Measurements from ENCODE around the gene EIF4G1. TPM values are rescaled to one million over a fixed set of nuclear protein-coding genes. Genes with fewer than 3 reads are reported as not detected.

EIF4G1 gene
- total and polyA plus RNA-seq, 2 of the 4 experiments (the other 2 are of a cell fraction), result 225 to 274 TPM

GRCh38 chr3:184377374-184377773, 63.0 kb downstream of the EIF4G1 start:
- H3K14ac ChIP-seq (replicated peaks; ENCODE audit: low read depth, low read length), result no peak overlapping the region
- H3K9me3 ChIP-seq (ENCODE audit: control insufficient read depth, insufficient read depth, low read length), result no peaks in the 10 kb centered on the region
- H2BK20ac ChIP-seq (ENCODE audit: low read depth, low read length), result no peak overlapping the region
- H2BK120ac ChIP-seq (ENCODE audit: low read depth, low read length), result no peak overlapping the region
- in situ Hi-C loops (cut with MboI; ENCODE audit: low sequenced_read_pairs) (loop anchor here (10.0 kb wide), 2 partner anchors 397 to 427 kb away; no protein-coding TSS in a partner anchor), dilution Hi-C loops (cut with HindIII; ENCODE audit: low sequenced_read_pairs, unreplicated experiment) (no loop called here), intact Hi-C loops (cut with micrococcal nuclease) (no loop called here)
- no peak overlapping the region for H2AFZ ChIP-seq (replicated peaks; ENCODE audit: low read length, poor library complexity)
- ATAC-seq (ENCODE audit: low read depth) (no peak), DNase-seq (no peak)
- no peaks in the 10 kb centered on the region for H3K79me1 ChIP-seq (ENCODE audit: low read depth in 1 of 2, low read length in 2 of 2)
- H3K9me1 ChIP-seq (ENCODE audit: insufficient read depth, low read length), result no peaks in the 10 kb centered on the region
- no peak overlapping the region for H3K4ac ChIP-seq (ENCODE audit: low read depth, low read length)
- no peak overlapping the region for H2BK15ac ChIP-seq (ENCODE audit: low read depth, low read length)
- H2AK9ac ChIP-seq (replicated peaks; ENCODE audit: low read depth, low read length, poor library complexity), result no peak overlapping the region
- no peak overlapping the region for H3K18ac ChIP-seq (ENCODE audit: low read depth, low read length)
- H3K4me2 ChIP-seq (ENCODE audit: low read depth, low read length), result no peak overlapping the region
- no peak overlapping the region for H2AK5ac ChIP-seq (ENCODE audit: low read depth, low read length)
- H4K8ac ChIP-seq (ENCODE audit: low read depth in 2 of 2, low read length in 2 of 2), result no peak overlapping the region
- no peaks in the 10 kb centered on the region for H4K20me1 ChIP-seq (ENCODE audit: insufficient read depth, low read length)
- H3K4me3 ChIP-seq (ENCODE audit: insufficient read depth, low read depth, low read length), result no peak overlapping the region
- no peaks in the 10 kb centered on the region for H3K36me3 ChIP-seq (ENCODE audit: control insufficient read depth, insufficient read depth, low read length)
- no peak overlapping the region for H3K23ac ChIP-seq (ENCODE audit: low read depth, low read length)
- no peak overlapping the region for H4K91ac ChIP-seq (ENCODE audit: insufficient read depth, low read depth, low read length)
- TF ChIP-seq, protein P1, sequence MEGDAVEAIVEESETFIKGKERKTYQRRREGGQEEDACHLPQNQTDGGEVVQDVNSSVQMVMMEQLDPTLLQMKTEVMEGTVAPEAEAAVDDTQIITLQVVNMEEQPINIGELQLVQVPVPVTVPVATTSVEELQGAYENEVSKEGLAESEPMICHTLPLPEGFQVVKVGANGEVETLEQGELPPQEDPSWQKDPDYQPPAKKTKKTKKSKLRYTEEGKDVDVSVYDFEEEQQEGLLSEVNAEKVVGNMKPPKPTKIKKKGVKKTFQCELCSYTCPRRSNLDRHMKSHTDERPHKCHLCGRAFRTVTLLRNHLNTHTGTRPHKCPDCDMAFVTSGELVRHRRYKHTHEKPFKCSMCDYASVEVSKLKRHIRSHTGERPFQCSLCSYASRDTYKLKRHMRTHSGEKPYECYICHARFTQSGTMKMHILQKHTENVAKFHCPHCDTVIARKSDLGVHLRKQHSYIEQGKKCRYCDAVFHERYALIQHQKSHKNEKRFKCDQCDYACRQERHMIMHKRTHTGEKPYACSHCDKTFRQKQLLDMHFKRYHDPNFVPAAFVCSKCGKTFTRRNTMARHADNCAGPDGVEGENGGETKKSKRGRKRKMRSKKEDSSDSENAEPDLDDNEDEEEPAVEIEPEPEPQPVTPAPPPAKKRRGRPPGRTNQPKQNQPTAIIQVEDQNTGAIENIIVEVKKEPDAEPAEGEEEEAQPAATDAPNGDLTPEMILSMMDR (conservative IDR thresholded peaks at IDR 0.05; ENCODE audit: low read depth, low read length), result no peak
- no peak for TF ChIP-seq RCOR1 (IDR thresholded peaks at IDR 0.05; ENCODE audit: insufficient replicate concordance, low read length)
- no peak for TF ChIP-seq BHLHE40 (IDR thresholded peaks at IDR 0.05; ENCODE audit: low read depth, low read length)
- TF ChIP-seq, protein P2, sequence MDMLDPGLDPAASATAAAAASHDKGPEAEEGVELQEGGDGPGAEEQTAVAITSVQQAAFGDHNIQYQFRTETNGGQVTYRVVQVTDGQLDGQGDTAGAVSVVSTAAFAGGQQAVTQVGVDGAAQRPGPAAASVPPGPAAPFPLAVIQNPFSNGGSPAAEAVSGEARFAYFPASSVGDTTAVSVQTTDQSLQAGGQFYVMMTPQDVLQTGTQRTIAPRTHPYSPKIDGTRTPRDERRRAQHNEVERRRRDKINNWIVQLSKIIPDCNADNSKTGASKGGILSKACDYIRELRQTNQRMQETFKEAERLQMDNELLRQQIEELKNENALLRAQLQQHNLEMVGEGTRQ (IDR thresholded peaks at IDR 0.05; ENCODE audit: low read depth, low read length), result no peak
- TF ChIP-seq MXI1 (IDR thresholded peaks at IDR 0.05; ENCODE audit: borderline replicate concordance, low read depth, low read length), result no peak
- no peak for TF ChIP-seq NFE2L2 (IDR thresholded peaks at IDR 0.05; ENCODE audit: low read depth, low read length)
- no peak for TF ChIP-seq POLR2A (IDR thresholded peaks at IDR 0.05; ENCODE audit: low read depth, low read length)
- TF ChIP-seq FOS (IDR thresholded peaks at IDR 0.05; ENCODE audit: low read depth, low read length), result no peak
- TF ChIP-seq SMC3 (IDR thresholded peaks at IDR 0.05; ENCODE audit: low read depth, low read length), result no peak
- no peak for TF ChIP-seq CHD1 (IDR thresholded peaks at IDR 0.05; ENCODE audit: low read depth, low read length)
- H4K5ac ChIP-seq (ENCODE audit: low read depth, low read length), result no peak overlapping the region
- no peak overlapping the region for H2BK5ac ChIP-seq (ENCODE audit: low read depth, low read length, poor library complexity, severe bottlenecking)
- 72% methylated on average over 2 of the region's 5 CpGs; no CpG with 5 or more reads in 1 of the 2 experiments for WGBS, 2 experiments (ENCODE audit: extremely low coverage in 2 of 2, insufficient read length in 1 of 2)
- H3K27me3 ChIP-seq (ENCODE audit: control insufficient read depth, insufficient read depth, low read length), result peaks cover 74% of the 10 kb centered on the region
- ChIA-PET POLR2A (ENCODE audit: unreplicated experiment) (no interaction called here), CTCF (no interaction called here)
- peaks cover 2% of the 10 kb centered on the region; the same call in 1 of the 2 replicates for H3K4me1 ChIP-seq (ENCODE audit: control insufficient read depth, insufficient read depth, low read length)
- no peak overlapping the region for H3K27ac ChIP-seq (ENCODE audit: insufficient read depth, low read length)
- no peak overlapping the region for H3K56ac ChIP-seq (ENCODE audit: extremely low read depth, insufficient read depth, low read length)
- BruUV-seq (replicated peaks), result no TSS peak
- H3K9ac ChIP-seq (ENCODE audit: low read depth, low read length), result no peak overlapping the region

All from IMR-90 (cell line).